Measurements from ENCODE around the gene TANGO2.

TANGO2 gene, protein sequence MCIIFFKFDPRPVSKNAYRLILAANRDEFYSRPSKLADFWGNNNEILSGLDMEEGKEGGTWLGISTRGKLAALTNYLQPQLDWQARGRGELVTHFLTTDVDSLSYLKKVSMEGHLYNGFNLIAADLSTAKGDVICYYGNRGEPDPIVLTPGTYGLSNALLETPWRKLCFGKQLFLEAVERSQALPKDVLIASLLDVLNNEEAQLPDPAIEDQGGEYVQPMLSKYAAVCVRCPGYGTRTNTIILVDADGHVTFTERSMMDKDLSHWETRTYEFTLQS

DNA sequence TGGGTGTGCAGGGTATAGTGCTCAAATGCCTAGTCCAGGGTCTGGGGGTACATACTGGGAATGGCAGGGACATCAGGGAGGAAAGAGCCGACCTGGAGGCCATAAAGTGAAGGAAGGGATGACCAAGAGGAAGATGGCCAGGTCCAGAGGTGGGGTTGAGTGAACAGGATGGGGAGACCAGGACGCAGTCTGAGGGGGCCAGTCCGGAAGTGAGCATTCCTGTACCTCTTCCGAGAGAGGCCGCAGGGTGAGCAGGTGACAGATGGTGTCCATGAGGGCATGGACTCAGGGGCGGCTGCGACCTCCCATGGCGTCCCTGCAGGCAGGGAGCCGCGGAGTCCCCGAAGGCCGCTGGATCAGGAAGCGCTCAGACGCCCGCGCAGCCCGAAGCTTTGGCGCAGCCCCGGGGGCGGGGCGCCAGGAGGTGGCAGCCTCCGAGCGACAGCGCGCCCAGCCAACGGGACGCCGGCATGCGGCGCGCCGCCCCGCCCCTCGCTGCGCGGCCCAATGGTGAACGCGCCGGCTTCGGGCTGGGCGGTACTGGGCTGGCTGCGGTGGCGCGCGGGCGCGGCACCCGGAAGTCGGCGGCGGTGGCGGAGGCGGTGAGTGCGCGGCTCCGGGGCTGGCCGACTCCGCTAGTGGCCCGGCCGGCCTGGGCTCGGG lies at the start of gene TANGO2:
TSS of gene TANGO2 (plus strand) at position 578 of the 663 bp plus-strand sequence. CDS start 15,689 bp downstream, outside the sequence.
- DNase-seq (ENCODE audit: low read depth), result peak; percentile 51
- peak within 1 kb of the TSS; percentile 93 for H3K4me3 ChIP-seq (ENCODE audit: low read depth, low read length)

DNA sequence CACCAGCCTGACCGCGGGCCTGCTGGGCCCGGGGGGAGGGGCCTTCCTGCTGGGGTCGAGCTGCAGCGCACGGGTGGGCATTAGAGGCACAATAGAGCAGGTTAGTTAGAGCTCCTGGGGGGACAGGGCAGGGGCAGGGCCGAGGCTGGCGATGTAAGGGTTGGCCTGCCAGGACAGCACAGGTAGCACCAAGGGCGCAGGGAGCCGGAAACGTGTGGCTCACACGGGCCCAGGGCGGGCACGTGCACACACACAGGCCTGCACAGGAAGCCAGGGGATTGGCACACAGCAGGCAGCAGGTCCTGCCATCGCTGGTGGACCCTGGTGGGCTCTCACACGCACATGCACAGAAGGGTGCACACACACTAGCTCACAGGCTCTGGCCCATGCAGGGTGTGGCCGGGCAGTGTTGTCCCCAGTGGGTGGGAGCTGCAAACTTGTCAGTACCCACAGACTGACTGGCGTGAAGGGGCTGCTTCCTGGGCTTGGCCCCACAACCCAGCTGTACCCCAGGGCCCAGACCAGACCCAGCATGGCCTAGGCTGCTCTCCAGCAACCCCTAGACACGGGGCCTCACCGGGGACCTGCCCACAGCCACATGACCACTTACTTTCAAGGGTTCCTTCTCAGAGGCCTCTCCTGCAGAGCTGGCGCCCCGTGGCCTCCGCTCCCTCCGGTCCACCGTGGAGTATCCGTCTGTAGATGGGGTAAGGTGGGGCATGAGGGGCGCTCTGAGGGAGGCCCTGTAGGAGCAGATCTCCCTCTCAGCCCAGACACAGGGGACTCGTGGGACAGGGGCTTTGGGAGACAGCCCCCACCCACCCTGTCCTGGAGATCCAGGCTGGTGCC lies 49.4 kb upstream of the TANGO2 start:
- no peak for DNase-seq (ENCODE audit: low read depth)
- H3K4me3 ChIP-seq (ENCODE audit: low read depth, low read length), result no peak overlapping the region

DNA sequence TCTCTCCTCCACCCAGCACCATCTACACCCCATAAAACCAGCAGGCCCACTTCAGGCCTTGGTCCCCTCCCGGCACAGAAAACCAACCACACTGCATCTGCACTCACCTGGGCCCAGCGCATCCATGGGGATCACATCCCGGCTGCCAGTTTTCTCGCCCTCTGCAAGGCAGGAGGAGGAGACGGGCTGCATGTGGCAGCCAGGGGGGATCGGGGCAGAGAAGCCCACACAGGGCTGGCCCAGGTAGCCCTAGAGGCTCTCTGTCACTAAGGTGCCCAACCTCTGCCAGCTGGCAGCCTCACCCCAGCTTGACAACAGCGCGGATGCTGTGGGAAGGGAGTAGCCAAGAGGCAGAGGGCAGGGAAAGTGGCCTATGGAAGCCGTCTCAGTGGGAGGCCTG lies 48.7 kb upstream of the TANGO2 start:
- DNase-seq (ENCODE audit: low read depth), result no peak

DNA sequence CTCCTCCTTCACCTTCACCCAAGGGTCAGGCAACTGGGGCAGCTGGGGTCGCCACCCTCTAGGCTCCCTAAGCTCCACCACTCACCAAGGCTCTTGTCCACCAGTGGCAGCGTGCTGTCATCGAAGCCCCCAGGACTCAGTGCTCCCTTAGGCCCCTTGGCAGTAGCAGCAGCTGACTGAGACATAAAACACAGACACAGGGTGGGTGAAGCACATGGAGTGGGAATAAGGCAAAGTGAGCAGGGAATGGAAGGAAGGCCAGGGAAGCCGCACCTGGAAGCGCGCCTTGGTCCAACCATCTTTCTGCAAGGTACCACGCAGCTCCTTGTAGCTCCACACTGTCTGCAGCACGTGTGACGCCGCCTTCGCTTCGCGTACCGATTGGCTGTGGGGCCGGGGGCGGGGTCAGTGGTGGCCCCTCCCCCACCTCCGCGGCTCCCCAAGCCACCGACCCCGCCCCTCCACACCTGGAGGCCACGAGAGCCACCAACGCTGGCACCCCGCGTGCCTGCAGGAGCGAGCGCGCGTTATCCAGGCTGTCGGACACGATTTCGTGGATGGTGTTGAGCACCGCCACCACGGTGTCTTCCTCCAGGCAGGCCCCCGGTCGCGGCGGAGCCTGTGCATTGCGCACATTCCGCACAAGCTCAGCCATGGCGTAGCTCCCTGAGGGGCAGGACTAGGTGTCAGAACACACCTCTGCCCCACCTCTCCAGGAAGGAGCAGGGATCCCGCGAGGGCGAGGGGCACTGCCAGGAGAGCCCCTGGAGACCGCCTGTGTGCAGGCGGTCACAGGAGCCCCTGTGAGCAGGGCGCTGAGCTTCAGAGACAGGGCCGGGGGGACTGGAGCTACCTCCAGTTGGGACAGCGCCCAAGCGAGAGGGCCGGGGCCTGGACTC lies 48.0 kb upstream of the TANGO2 start:
- H3K4me3 ChIP-seq (ENCODE audit: low read depth, low read length), result no peak overlapping the region
- DNase-seq (ENCODE audit: low read depth), result no peak

More for the DNA sequence above, 48.7 kb upstream of the TANGO2 start:
- H3K4me3 ChIP-seq (ENCODE audit: low read depth, low read length), result no peak overlapping the region

DNA sequence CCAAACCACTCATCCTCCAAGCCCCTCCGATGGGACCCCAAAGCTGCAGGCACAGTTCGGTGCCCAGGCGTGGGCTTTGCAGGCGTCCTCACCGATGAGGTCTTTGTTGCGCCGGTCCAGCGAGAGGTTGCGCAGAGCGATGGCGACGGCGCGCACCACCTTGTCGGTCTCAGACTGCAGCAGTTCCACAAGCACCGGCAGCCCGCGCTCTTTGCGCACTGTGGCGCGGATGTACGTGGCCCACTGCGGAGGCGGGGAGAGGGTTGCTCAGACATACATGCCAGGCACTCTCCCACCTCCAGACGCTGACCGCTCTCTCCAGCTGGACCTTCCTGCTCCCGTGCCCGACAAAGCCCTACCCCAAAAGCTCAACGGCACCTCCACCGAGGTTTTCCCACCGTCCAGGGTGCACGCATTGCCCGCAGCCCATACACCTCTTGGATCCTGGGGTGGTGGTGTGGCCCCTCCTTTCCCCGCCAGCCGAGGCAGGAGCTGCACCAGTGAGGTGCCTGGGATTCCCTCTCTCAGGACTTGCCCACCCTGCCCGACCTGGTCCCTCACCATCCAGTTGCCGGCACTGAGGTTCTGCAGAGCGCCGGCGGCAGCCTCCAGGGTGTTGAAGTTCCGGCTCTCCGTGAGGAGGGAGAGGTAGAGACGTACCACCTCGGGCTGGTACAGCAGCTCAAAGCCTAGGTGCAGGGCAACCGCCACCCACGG lies 47.2 kb upstream of the TANGO2 start:
- no peak overlapping the region for H3K4me3 ChIP-seq (ENCODE audit: low read depth, low read length)
- DNase-seq (ENCODE audit: low read depth), result no peak

DNA sequence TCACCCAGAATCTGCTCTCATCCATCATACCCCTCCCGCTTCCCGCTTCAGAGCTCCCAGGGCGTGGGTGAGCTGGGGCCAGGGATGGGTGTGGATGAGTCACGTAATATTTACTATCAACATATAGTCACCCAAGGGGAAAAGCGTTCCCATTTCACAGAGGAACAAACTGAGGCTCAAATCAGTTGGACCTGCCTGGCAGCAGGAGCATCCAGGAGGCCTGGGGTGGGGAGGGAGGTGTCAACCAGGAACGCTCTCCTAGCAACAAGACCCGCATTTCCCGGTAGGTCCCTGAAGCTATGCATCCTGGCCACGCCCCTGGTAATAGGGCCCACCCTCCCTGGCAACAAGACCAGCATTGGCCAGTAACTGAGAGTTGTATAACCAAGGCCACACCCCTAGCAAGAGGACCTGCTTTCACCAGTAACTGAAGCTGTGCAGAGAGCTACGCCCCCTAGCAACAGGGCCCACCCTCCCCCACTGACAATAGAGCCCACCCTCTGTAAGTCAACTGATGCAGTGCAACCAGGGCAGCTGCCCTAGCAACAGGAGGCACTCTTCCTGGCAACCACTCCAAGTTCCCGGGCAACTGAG lies 46.5 kb upstream of the TANGO2 start:
- no peak overlapping the region for H3K4me3 ChIP-seq (ENCODE audit: low read depth, low read length)
- DNase-seq (ENCODE audit: low read depth), result no peak

DNA sequence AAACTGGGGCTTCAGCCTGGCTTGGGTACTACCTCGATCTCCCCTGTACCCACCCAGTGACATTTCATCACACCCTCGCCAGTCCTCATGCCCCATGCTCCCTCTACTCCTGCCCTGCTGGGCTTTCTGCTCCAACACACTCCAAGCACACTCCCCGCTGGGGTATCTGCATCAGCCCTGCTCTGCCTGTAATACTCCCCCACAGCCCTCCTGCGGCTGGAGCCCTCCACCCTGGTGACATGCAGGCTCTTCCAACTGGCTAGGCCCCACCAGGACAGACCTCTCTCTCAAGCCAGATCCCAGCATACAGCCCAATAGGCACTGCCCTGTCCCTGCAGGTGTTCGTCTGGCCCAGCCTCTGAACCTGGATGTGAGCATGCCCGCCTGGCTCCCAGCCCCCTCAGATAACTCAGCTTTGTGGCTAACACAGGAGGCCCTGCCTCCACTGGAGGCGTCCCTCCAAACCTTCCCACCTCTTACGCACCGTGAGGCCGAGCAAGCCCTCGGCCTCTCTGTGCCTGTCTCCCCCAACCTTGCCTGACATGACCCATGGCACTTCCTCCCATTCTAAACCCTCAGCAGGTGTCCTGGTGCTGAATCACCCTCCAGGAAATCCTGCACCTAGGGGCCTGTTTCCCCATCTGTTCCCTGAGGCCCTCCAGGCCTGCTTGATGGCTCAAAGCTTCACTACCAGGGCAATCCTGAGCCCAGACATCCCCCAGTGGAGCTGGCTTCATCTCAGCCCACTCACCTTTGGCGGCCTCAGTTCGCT lies 45.8 kb upstream of the TANGO2 start:
- DNase-seq (ENCODE audit: low read depth), result no peak
- no peak overlapping the region for H3K4me3 ChIP-seq (ENCODE audit: low read depth, low read length)

DNA sequence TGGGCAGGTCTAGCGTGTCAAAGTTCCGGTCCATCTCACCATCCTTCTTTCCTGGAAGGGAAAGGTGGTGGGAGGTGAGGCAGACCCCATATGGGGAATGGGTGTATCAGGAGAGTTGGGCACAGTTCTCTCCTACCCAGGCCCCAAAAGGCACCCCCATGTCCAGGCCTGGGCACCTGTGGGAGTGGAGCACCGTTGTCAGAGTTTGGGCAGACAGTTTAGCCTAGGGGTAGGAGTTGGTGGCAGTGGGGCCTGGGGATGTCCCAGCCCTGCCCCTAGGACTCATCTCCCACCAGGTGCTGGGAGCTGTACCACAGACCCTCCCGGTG lies 45.2 kb upstream of the TANGO2 start:
- no peak for DNase-seq (ENCODE audit: low read depth)

DNA sequence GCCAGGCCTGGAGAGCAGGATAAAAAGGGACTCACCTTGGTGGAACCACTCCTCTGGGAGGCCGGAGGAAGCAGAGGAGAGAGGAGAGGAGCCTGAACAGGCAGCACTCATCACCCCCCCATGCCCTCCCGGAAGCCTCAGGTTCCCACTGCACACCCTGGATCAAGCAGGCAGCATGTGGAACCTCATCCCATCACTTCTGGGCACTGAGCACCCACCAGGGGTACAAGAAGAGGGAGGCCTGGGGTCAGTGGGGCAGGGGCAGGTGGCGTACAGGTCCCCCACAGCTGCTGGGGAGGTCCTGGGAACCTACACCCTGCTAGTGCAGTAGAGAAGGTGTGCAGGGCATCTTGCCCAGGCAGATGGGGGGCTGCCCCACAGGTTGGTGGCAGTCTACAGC lies 44.2 kb upstream of the TANGO2 start:
- H3K4me3 ChIP-seq (ENCODE audit: low read depth, low read length), result no peak overlapping the region
- no peak for DNase-seq (ENCODE audit: low read depth)

More for the DNA sequence above, 45.2 kb upstream of the TANGO2 start:
- H3K4me3 ChIP-seq (ENCODE audit: low read depth, low read length), result no peak overlapping the region

DNA sequence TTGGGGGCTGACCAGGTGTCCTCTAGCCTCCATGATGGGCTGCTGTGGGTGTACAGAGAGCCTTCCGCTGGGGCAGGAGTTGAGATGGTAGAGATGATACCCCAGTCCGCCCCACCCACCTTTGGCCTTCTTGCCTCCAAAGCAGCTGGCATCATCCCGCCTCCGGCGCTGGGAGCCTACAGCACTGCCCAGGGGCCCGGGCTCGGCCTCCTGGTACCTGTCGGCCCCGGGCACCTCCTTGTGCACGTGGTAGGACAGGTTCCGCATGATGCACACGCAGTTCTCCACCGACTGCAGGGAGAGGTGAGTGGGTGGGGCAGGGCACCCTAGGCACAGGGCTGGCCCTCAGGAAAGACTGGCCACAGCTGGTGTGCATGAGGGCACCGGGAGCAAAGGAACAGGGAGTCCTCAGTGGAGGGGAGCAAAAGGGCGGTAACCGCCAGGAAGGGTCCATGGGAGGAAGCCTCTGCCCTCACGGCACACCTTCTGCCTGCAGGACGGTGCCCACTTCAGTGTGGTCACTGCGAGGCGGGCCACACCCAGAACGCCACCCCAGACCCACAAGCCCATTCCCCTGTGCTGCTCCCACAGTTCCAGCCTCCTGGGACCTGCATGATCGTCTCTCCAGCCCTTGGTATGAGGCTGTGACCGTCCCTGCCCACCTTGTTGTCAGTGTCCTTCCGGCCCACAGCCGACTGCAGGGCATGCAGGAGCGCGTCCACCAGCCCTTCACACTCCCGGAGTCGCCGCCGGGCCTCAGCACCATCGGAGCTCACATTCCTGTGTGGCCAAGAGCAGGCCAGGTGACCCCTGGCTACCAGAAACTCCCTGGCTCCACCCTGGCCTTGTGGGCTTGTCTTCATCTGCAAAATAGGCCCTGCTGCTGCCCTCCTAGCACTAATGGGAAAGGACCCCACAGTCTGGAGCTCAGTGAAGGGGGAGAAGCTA lies 43.3 kb upstream of the TANGO2 start:
- DNase-seq (ENCODE audit: low read depth), result no peak

DNA sequence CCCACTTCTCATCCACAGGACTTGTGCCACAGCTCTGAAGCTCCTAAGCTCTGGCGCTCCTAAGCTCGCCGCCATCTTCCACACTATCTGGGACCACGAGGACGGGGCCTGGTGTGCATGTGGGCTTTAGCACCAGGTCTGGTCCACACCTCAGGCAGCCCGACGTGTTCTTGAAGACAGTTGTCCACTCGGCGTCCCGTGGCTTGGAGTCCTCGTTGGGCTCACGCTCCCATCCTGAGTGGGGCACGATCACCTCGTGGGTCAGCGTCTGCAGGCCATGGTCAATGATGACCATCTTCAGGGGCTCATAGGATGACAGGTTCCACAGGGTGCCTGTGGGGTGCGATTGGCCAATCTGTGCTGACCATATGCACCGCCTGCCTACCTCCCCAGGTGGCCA lies 42.2 kb upstream of the TANGO2 start:
- no peak for DNase-seq (ENCODE audit: low read depth)
- no peak overlapping the region for H3K4me3 ChIP-seq (ENCODE audit: low read depth, low read length)

More for the DNA sequence above, 43.3 kb upstream of the TANGO2 start:
- H3K4me3 ChIP-seq (ENCODE audit: low read depth, low read length), result no peak overlapping the region

DNA sequence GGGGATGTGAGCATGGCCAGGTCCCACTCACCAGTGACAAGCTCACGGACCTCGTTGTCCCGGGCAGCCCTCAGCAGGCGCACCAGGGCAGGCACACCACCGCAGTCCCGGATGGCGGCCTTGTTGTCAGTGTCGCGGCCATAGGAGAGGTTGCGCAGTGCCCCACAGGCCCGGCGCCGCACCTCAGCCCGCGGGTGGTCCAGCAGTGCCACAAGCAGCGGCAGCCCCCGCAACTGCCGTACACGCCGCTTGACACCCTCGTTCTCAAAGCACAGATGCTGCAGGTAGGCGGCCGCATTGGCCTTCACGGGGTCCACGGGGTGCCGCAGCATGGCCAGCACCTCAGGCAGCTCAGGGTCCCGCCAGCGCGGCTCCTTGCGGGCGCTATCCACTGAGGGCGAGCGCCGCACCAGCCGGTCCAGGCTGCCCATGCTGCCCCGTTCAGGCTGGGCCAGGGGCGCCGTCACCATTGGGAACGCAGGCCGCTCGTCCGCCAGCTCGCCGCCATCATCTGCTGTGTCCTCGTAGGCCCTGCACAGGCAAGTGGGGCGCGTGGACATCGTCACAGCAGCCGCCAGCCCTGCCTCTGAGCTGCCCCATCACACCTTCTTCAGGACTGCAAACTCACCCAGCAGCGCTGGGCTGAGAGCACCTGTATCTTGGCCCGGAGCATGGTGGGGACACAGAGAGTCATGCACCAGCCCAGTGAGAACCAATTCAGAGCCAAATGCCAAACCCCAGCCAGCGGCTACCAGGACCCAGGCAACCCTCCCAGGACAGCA lies 41.0 kb upstream of the TANGO2 start:
- no peak overlapping the region for H3K4me3 ChIP-seq (ENCODE audit: low read depth, low read length)
- no peak for DNase-seq (ENCODE audit: low read depth)

DNA sequence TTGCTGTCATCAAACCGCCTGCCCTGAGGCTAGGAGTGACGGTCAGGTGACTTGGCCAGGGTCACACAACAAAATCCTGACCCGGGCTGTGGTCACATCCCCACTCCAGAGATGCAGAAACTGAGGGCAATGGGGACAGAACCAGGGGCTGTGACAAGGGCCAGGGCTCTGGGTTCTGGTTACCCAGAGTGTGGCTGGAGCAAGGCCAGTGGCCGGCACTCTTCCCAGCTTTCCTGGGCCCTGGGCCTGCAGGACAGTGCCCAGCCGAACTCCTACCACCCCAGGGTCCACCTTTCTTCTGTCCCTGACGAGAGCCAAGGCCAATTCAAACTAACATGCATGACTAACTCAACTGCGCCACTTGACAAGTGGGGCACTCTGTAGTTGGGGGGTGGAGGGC lies 40.1 kb upstream of the TANGO2 start:
- no peak overlapping the region for H3K4me3 ChIP-seq (ENCODE audit: low read depth, low read length)

DNA sequence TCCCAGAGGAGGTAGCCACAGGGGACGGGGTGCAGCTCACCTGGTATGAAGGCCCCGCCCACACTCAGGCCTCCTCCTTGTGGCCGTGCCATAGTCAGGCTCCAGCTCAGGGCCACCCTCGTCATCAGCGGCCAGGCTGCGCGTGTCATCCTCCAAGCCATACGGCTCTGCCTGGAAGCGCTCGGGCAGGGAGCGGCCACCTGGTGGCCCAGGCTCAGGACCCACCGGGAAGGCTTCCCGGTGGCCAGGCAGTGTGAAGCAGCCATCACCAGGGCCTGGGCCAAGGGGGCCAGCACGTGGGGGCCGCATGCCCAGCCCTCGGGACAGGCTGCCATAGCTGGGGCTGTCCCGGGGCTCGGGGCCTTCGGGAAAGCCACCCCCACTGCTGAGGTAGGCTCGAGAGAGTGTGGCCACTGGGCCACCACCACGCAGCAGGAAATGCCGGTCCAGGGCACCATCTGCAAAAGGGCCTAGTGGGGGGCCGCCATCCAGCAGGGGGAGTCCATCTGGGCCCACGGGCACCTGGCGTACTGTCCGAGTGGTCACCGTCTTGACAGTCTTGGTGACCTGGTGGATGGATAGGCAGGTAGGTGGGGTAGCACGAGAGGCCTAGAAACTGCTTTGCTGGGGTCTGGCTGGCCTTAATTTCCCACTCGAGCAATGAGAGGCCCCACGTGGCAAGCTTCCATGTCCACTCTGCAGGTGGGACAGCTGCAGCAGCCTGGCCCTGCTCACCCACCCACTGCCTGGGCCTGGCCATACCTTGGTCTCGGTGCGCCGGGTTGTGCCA lies 39.5 kb upstream of the TANGO2 start:
- H3K4me3 ChIP-seq (ENCODE audit: low read depth, low read length), result no peak overlapping the region
- no peak for DNase-seq (ENCODE audit: low read depth)

More for the DNA sequence above, 40.1 kb upstream of the TANGO2 start:
- DNase-seq (ENCODE audit: low read depth), result no peak
